Stomach (tissue), 4 donors: ENCODE data around the gene PAX5.

Source experiments
- EP300 ChIP-seq: sonication (generic); formaldehyde crosslinking; IDR thresholded peaks from one replicate; pipeline ENCODE4 v1.6.1; 2017; ENCODE audit warnings: antibody characterized with exemption
- TF ChIP-seq, protein P1 (sequence below), 7 experiments: fragments of 450-650 bp in 4 of 7; fragments of 200-600 bp in 3 of 7; sonication (generic) in 3 of 7; IDR thresholded peaks; one replicate each; pipeline ENCODE4 v1.5.1; 2016 to 2019; ENCODE audit warnings: antibody characterized with exemption in 7 of 7, control low read depth in 2 of 7, mild to moderate bottlenecking in 1 of 7

DNA sequence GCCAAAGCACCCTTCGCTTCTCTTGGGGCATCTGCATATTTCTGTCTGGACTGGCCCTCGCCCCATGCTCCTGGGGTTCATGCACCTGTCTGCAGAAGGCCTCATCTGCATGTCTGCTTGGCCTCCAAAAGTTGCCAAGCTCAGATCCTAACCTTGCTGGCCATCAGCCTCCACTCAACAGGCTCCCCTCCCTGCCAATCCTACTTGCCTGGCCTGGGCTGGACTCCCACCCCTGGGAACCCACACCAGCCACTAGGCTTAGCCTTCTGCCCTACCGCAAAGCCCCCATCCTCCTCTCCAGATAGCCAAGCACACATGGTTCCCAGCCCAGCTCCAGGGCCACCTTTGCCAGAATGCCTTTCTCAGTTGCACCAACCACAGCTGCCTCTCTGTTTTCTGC is 159.8 kb downstream of the PAX5 start:
- TF ChIP-seq, protein P1, sequence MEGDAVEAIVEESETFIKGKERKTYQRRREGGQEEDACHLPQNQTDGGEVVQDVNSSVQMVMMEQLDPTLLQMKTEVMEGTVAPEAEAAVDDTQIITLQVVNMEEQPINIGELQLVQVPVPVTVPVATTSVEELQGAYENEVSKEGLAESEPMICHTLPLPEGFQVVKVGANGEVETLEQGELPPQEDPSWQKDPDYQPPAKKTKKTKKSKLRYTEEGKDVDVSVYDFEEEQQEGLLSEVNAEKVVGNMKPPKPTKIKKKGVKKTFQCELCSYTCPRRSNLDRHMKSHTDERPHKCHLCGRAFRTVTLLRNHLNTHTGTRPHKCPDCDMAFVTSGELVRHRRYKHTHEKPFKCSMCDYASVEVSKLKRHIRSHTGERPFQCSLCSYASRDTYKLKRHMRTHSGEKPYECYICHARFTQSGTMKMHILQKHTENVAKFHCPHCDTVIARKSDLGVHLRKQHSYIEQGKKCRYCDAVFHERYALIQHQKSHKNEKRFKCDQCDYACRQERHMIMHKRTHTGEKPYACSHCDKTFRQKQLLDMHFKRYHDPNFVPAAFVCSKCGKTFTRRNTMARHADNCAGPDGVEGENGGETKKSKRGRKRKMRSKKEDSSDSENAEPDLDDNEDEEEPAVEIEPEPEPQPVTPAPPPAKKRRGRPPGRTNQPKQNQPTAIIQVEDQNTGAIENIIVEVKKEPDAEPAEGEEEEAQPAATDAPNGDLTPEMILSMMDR (IDR thresholded peaks at IDR 0.05), result no peak
- TF ChIP-seq EP300, result no peak
